GM19239 (cell line): ENCODE measurements around the gene DGKI.

ENCODE experiments used
- DNase-seq: peaks from one replicate; pipeline ENCODE4 v3.0.0; 2011; ENCODE audit warnings: low spot score; ENCODE audit not compliant: insufficient read length
- FAIRE-seq: peaks from 2 replicates; lab custom pipeline; 2011; peaks lifted over from hg19 to GRCh38; lab: Jason Lieb, UNC

The DGKI gene

DNA sequence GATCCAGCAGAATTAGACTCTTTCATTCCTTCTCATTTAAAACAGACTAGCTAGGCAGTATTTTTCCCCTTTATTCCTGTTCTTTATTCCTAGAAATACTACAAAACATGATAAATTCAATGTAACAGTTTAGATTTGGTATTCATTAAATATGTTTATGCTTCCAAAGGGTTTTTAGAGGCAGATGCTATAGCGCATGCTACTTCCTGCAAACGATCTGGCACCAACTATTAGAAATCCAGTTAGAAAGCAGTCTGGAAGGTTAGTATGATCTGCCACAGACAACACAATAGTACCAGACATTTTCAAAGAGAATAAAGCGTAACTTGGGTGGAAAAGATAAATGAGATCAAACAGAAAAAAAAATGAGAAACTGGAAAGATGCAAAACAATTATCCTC, 439.7 kb downstream of the DGKI start:
- FAIRE-seq: no peak
- DNase-seq: no peak

DNA sequence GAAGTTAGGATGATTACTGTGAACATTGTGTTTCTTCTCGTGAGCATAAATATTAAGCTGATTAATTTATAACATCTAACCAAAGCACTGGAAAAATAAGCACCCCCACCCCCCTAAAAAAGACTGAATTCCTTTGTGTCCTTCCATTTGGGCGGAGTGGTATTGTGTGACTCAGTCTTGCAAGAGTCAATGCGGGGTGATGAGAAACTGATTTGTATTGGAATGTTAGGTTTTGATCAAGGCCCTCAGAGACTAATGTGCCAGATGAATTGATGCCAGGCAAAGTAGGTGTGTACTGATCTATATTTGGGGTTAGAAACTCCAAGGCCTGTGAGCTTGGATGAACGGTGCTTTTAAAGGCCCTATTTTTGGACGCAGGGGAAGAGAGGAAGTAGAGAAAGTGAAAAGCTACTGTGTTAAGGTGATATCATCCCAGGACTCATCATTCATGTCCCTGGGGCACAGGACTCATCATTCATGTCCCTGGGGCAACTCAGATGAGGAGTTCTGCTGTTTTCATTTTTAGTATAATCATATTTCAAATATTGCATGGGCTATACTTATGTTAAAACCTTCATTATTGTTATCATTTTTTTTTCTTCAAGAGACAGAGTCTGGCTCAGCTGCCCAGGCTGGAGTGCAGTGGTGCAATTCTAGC, 442.0 kb downstream of the DGKI start:
- FAIRE-seq (no peak), DNase-seq (no peak)

DNA sequence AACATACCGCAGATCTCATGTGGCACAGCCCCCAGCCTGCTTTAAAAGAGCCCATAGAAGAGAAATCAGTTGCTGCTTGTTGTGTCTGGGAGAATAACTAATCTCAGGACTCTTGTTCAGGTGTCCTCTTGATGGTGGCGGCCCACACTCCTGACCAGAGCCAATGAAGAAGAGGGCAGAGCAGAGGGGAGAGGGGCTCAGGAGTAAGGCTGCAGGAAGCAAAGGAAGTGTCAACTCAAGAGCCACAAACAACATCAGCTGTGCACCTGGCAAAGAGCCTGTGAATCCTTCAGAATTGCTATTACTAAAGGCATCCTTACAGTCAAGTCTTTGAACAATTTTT, 443.4 kb downstream of the DGKI start:
- DNase-seq: no peak
- no peak for FAIRE-seq

DNA sequence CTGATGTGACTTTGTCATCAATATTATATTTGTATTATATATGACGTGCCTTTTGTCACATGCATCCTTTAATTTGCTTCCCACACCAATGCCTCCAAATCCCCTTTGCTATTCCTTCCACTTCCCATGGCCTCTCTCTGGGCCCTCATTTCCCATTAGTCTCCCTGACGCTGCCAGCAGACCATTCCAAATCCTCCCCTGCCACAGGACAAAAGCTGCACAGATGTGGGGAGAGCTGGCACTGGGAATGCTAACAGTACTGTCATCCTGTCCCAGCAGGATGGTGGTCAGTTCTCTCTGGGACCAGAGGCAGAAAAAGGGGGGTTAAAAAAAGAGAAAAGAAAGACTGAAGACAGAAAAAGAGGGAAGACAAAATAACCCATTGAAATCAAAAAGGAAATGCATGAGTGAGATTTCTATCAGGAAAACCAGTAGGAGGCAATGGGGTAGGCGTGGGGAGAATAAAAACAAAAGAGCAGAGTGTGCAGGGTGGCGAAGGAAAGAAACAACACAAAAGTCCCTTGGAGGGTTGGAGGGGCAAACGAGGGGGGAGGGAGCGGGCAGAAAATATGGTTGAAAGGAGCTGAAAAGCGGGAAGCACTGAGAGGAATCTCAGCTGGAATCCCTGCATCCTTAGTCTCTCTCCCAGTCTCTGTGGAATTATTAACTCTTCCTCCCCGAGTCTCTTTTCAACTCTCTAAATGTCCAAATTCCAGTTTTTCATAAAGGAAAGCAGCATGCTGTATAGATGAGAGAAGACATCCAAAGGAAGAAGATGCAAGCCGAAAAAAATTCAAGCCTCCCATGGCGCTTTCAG, 444.0 kb downstream of the DGKI start:
- DNase-seq (no peak), FAIRE-seq (no peak)

DNA sequence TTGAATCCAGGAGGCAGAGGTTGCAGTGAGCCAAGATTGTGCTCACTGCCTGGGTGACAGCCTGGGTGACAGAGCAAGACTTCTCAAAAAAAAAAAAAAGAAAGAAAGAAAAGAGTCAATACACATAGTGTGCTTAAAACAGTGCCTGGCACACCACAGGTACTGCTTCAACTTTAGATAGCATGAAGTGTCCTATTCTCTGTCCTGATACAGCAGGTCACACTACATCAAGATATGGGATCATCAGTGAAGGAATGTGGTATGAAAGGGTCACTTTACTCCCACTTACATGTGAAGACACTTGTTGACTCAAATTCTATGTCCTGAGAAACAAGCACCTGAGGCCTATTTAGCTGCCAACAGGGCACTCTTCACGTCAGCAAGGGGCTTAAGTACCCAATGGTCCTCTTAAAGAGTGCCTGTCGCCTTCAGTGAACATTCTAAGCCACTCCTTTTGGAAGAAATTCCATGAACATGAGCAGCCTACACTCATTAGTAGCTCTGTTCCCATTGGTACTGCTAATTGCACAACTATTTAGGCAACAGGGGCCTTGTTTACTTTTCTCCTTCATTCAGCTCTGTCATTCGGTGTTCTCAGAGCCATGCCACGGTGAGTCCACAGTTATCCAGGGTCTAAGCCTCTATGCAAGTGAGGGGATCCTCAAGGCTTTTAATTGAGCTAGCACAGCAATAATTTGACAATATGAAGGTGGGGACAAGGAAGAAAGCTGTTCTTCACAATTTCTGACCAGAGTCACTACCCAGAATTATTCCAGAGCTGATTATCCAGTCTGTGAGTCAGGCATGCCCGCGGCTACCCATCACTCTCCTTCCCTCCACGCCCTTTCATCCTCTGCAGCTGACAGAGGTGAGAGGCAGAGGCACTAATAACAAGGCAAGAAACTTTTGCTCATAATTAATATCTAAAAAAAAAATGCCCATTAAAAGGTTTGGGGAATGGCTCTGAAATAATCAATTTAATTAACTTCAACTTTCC, 446.6 kb downstream of the DGKI start:
- no peak for FAIRE-seq
- DNase-seq: no peak

DNA sequence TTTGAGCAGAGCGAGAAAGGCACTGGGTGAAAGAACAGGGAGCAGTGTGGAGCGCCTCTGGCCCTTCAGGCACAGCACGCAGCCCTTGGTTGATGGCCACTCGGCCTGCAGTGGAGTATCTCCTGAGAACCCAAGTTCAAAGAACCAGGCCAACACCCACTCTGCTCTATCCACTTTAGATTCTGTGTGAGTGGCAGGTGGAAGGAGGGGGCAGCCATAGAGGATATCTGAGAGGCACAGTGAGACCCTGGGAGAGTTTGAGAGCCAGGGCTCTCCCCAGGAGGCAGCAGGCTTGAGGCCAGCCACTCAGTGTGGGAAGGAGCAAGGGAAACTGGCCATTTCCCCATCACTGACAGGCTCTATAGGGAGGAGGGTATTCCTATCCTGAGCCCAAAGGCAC, 450.7 kb downstream of the DGKI start:
- FAIRE-seq: no peak
- no peak for DNase-seq

DNA sequence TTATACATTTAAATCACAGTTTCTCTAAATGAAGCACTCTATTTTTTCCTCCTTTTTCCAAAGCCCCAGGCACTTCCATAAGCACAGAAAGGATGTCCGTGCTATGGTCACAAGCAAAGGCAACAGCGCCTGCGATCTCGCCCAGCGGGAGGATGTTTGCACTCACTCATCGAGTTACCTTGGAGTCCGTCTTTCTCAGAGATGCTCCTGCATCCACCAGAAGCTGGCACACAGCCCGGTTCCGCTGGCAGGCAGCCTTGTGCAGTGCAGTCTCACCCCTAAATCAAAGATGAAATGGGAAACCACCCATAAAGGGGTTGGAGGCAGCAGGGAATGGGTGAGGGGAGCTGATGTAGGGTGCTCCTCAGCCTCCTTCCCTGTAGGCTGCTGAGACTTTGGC, 451.4 kb downstream of the DGKI start:
- DNase-seq: no peak
- FAIRE-seq: no peak

DNA sequence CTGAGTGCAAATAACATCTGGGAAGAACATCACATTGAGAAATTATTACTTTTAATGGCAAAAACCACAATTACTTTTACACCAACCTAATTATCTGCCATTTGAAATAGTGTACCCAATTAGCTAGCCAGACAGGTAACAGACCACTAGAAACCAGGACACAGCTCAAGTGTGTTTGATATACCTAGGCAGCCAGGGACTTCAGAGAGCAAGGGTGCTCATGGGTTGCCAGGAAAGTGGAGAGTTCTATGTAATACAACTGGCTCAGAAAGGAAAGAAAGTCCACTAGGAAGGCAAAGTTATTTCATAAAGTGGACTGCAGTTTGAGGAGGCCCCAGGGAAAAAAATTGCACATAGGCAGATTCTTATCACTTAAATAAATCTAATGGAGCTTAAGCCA, 453.2 kb downstream of the DGKI start:
- no peak for FAIRE-seq

DNA sequence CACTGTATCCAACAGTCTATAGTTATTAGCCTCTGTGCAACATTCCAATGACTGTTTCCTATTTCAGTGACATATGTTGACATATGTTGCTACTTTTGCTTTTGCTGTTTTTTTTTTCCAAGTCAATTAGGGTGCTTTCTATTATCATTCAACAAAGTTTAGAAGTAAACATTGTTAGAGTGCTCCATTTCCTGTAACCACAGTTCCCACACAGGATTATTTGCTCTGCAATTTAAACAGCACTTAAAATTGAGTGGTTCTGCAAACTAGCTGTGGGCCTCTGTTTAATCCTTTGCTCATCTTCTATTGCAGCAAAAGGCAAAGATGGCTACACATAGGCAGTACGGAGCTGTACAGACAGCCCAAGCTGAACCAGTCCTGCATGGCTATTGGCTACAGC, 456.7 kb downstream of the DGKI start:
- FAIRE-seq (no peak), DNase-seq (no peak)

More for the DNA sequence above, 453.2 kb downstream of the DGKI start:
- DNase-seq: no peak

DNA sequence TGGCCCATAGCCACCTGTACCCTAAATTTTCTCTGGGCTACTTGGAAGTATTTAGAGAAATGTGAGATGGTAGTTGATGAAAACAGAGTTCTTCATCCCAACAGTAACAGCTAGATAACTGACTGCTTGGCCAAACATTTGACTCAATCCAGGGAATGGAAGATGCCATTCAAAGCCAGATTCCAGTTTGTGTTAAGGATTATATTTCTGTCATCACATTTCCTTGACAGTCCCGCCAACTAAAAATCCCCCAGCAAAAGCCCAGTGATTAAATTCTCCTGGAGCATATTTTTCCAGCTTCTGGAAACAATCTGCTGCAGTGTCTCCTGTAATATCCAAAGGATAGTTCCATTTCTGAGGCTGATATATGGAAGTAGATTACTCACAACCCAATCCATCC, 457.9 kb downstream of the DGKI start:
- FAIRE-seq: no peak
- DNase-seq: no peak

DNA sequence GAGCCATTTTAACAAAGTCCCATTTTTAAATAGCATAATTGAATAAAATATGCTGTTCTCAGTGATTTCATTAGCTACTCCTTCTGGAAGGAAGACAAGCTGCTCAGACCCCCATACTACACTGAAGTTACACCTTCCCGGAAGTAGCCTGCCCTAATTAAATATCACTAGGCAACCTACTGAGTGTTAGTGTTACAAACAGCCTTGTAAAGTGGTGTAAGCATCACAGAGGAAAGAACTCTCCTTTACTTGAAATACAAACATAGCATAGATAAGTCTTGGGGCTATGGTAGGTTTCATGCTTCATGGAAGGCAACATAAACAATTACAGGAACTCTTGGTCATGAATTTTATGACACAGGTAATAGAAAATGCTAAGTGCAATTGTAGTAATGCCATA, 459.8 kb downstream of the DGKI start:
- DNase-seq (no peak), FAIRE-seq (no peak)

DNA sequence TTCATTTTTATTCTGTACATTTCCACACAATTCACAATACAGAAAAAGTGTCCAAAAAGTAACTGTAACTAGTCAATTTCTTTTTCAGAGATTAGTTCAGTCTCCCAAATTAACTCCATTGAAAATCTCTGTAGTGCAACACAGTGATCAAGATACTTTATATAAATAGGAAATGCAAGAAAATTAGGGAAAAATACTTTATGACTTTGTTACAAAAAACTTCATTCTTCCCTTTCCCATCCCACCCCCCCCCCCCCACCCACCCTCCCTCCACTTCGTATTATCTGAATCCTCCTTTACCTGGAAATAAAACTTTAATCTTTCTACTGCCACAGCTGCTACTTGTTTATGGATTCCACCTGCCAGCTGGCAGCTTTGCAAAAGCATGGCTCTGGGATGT, 465.7 kb downstream of the DGKI start:
- no peak for DNase-seq
- FAIRE-seq: no peak

DNA sequence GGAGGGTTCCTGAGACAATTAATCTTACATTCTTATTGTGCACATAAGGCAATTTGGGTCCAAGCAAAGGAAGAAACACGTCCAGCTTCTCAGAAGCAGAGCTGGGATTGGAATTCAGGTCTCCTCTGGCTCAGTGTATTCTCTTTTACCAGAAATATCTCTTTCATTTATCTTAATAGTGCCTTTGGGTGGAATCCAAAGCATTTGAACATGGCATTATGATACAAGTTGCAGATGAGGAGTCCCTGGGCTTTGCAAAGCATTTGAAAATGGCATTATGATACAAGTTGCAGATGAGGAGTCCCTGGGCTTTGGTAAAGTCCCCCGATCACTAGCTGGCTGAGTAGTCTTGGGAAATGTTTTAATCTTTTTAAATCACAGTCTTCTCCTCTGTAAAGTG, 473.3 kb downstream of the DGKI start:
- DNase-seq (no peak), FAIRE-seq (no peak)

DNA sequence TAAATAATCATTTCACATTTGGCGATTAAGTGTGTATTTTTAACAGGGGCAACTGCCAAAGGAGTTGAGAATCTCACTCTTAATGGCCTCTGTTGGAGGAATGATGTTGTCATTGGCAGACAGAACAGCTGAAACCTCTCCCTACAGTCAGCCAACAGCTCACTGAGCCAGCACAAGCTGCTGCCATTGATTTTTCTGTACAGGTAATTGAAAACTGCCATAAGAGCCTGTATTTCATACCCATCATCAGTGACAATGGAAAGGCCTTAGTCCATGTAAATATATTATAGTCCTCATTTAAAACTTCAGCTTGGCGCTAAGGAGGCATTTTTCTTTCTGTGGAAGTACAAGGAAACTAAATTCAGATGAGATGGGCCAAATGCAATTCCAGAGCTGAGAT, 475.2 kb downstream of the DGKI start:
- FAIRE-seq (no peak), DNase-seq (no peak)

DNA sequence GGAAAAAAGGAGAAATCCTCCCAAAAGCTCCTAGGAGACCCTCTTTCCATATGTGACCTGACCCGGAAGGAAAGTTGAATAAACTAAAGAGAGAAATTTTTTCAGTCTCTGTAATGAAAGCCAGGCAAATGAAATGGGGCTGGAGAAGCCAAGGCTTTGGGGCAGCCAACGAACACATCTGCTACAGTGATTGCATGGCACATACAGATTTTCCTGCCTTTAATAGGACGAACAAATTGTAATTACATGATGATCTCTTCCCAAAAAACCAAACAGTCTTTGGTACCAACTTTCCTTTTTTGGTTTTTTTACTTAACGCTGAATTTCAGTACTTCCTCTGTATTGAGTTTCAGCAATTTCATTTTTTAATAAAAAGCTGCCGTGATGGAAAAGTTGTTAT, 479.8 kb downstream of the DGKI start:
- DNase-seq: no peak
- no peak for FAIRE-seq

DNA sequence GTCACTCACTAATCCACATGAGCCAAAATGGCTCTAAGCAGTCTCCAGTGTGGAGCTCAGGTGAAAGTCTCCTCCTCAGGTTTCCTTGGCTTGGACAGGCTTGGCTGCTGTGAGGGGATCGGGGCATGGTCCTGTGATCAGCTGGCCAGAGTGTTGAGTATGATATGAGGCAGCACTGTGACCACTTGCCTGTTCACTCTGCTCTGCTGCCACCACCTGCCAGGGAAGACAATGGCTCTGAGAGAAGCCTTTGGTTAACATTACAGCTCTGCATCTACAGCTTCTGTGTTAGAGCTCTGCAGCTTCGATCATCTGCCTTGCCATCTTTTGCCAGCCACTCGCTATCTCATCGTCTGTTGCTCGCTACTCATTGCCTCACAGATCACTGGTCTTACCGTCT, 483.1 kb downstream of the DGKI start:
- no peak for DNase-seq
- no peak for FAIRE-seq

DNA sequence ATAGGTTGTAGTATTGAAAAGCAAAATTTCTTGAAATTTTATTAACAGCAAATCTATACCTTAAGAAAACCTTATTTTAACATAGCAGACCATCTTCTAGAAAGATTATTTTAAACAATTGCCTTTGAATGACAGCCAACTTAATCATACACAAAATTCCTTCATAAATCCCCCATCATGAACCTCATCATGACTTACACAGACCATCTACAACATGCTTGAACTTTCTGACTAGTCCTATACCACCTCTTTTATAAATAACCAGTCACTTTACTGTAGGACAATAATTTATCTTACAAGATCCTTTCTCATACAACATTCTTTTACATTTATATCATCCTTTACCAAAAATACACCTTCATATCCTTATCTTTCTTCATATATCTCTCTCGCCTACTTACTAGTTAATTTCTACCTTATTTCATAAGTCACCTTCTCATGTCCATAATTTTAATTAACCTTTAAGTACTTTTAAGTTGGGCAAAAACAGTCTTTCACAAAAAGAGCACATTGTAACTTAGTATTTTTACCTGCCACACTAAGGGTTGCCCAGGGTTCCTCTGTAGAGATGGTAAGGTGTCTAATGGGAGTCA, 486.6 kb downstream of the DGKI start:
- no peak for FAIRE-seq

DNA sequence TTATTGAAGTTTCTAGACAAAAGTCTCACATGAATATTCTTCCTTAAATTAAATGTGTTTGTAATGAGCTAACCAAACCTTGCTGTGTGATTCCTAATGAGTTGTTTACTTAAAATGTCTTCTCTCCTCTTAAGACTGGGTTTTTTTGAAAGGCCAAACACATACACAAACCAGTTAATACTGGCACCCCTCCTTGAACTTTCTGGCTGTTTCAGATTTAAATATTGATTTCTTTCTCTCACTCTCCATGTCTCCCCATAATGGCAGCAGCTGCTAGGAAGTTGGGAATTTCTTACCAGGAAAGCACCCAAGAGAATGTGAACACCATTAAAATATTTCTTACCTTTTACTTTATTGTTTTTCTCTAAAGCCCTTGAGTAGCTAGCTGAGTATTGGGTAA, 491.8 kb downstream of the DGKI start:
- no peak for DNase-seq
- FAIRE-seq: no peak

More for the DNA sequence above, 486.6 kb downstream of the DGKI start:
- no peak for DNase-seq

DNA sequence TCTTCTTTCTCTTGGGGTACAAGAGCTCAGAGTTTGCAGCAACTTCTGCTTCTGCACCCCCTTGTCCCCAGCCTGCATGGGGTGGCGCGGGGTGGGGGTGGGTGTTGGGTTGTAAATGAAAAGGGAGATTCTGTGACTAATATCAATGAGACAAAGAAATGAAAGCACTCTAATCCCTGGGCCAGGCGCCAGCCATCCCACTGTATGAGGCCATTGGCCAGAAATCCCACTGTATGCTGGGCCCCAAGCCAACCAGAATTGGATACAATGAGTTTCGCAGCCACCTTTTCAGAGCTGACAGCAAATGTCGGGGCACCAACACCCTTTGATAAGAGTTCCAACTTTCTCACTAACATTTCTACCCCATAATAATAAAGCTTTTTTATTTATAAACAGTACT, 492.4 kb downstream of the DGKI start:
- FAIRE-seq: no peak
- DNase-seq: no peak

DNA sequence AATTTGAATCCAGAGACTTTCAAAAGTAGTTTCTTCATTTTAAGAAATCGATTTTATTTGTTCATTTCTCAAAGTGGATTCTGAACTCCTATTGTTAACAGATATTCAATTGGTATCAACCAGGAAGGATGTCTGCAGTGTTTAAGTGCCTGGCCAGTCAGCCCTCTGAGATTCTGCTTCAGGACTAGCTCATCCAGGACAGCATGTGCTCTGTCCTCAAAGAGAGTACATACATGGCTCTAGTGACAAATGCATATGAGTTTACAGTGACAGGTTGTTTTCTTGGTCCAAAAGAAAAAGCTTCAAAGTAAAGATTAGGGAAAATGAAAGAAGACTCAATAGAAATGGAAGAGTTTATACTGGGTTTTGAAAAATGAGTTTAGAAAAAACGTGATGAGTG, 494.8 kb downstream of the DGKI start:
- FAIRE-seq: no peak
- no peak for DNase-seq
